Fibroblast of skin of left quadriceps (primary cell): ENCODE data around the gene NUMB.
"Not testable (repeated sequence)": the region's sequence is repeated elsewhere in the genome, so short reads cannot be mapped to it uniquely, and the experiment has no call there.

Experiments used
- DNase-seq, 2 experiments: peaks; one replicate each; pipeline ENCODE4 v3.0.0-alpha.2; 2013; ENCODE audit warnings: low read depth in 2 of 2

NUMB gene

DNA sequence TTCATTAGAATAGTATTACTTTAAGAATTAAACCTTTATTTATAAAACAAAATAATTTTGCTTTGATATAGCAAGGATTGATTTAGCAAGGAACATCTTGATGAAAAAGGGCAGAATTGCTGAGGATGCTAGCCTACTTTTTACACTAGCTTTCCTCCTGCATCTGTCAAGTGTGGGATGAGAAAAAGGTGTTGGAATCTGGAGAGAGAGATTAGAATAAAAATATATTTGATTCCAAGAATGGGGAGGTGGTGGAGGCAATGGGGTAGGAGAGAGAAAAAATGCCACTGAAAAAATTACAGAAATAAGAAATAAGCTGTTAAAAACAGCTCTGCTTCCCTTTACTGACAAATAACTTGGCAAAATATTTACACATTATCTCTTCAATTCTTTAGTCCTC, 98.9 kb downstream of the NUMB start:
- no peak for DNase-seq

DNA sequence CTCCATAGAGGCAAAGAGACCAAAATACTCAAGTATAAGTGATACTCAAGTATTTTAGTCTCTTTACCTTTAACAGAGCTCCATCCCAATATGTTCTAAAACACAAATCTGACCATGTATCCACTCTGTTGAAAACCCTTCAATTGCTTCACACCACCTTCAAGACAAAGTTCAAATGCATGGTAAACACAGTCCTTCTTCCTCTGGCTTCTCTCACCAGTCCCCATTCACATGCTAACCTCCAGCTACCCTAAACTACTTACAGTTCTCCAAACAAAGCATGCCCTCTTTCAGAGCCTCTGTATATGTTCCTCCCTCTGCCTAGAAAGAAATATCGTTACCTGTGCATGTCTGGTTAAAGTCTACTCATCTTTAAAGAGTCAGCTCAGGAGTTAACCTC, 100.2 kb downstream of the NUMB start:
- no peak for DNase-seq

DNA sequence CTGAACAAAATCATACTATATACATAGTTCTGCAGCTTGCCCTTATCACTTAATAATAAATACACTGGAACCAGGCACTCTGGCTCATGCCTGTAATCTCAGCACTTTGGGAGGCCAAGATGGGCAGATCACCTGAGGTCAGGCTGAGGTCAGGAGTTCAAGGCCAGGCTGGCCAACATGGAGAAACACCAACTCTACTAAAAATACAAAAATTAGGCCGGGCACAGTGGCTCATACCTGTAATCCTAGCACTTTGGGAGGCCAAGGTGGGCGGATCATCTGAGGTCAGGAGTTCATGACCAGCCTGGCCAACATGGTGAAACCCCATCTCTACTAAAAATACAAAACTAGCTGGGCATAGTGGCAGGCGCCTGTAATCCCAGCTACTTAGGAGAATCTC, 109.3 kb downstream of the NUMB start:
- not testable (repeated sequence) for DNase-seq

DNA sequence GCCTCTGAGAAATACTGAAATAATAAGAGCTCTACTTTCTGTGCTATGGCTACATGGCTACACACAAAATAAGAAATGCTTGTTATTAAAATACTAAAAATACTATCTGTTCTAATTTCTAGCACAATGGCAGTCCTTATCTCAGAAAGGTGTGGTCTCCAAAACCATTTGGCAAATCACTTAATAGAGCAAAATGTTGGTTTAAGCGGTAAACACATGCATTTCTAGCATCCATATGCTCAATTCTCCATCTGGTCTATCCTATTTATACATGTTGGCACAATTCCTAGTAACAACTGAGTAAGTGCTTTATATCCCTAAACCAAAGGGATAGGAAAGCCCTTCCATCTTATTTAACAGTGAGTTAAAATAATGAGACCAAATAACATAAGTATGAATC, 114.0 kb downstream of the NUMB start:
- DNase-seq: peak; percentile 8

DNA sequence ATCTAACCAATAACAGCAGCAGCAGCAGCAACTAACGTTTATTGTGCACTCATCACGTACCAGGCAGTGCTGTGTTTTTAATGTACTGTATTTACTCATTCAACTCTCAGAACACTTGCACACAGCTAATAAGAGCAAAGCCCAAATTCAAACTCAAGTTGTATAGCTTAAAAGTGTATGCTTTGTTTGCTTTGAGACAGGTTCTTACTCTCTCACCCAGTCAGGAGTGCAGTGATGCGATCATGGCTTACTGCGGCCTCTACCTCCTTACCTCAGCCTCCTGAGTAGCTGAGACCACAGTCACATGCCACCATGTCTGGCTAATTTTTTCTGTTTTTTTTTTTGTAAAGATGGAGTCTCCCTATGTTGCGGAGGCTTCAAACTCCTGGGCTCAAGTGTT, 115.7 kb downstream of the NUMB start:
- DNase-seq: no peak

DNA sequence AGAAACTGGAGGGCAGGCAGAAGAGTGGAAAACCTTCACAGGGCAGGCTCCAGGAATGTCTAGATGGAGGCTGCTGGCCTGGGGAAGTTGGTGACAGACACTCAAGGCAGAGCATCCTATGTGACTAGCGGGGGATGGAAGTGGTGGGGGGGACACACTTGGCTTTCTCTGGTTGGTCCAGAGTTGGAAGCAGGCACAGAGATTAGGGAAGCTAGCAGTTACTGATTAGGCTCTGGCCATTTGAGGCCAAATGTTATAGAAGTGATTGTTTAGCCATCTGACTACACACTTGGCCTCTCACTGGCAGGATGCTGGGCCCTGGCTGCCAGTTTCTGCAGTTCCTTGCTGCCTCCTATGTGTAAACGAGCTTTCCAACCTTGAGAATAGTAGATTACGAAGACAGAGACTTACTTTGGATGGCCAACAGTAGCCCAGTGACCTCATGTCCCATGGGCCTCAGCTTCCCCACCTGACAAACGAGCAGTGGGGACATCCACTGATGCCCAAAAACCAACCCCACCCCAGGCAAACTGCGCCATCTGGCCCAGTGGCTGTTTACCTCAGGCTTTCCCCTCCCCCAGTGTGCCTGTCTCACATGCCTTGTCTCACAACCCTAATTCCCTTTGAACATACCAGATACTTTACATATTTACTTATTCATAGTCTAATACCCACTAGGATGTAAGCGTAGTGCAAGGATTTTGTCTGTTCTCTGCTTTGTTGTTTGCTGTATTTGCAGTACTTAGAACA, 118.3 kb downstream of the NUMB start:
- no peak for DNase-seq

DNA sequence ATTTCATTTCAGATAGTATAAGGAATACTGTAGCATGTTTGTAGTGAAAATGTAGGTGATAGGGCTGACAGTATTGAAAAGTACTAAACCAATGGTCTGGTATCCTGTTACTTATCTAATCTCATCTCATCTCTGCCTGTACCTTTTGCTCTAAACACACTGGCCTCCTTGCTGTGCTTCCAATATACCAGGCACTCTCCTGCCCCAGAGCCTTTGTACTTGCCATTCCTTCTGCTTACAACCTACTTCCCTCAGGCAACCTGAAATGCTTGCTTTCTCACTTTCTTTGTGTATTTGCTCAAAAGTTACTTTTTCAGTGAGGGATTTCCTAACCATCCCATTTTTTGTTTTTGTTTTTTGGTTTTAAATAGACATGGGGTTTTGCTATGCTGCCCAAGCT, 119.1 kb downstream of the NUMB start:
- DNase-seq: no peak

DNA sequence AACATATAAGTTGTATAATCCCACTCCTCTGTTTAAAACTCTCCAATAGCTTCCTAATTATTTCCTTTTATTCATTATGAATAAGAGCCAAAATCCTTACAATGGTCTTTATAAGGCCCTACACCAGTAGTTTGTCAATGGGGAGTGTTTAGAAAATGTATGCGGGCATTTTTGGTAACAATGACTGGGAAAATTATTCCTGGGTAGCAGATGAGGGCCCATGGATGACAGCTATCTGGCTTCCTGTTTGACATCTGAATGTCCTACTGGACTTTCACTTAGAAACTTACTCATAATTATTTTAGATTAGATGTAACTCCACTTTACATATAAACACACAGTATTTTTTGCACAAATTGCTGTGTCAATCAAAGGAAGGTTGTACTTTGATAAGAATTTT, 119.8 kb downstream of the NUMB start:
- no peak for DNase-seq

DNA sequence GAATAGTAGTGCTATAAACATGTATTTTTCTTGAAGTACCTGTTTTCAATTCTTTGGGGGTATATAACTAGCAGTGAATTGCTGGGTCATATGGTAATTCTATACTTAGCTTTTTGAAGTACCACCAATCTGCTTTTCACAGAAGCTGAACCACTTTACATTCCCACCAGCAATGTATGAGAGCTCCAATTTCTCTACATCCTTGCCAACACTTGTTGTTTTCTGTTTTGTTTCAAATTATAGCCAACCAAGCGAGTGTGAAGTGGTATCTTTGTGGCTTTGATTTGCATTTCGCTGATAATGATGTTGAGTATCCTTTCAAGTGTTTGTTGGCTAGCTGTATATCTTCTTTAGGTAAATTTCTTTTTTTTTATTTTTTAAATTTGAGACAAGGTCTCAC, 125.3 kb downstream of the NUMB start:
- no peak for DNase-seq

DNA sequence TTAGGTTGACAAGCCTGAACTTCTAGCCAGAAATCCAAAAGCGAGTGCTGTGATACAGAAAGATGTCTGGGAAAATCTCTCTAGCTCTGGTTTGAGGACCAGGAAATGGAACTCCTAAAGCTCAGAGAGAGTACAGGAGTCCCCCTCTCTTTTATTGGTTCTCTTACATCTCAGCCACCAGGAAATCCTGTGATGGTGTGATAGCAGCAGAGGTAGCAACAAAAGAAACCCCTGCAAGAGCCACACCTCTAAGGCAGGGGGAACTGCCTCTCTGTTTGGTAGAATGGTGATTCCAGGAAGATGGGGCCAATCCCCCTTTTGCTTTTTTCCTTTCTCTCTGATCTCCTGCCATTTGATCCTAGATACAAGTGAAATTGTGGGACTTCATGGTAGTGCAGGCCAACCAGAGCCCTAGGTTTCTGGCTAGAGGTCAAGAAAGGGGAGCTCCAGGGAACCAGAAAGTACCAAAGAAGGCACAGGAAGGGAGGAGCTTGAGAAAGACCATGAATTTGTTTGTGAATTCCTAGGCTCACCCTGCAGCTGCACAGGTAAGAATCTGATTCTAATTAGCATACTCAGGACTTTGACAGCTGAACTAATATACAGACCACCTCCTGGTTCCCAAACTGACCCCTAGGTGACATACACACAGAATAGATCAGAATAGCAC, 132.6 kb downstream of the NUMB start:
- no peak for DNase-seq

DNA sequence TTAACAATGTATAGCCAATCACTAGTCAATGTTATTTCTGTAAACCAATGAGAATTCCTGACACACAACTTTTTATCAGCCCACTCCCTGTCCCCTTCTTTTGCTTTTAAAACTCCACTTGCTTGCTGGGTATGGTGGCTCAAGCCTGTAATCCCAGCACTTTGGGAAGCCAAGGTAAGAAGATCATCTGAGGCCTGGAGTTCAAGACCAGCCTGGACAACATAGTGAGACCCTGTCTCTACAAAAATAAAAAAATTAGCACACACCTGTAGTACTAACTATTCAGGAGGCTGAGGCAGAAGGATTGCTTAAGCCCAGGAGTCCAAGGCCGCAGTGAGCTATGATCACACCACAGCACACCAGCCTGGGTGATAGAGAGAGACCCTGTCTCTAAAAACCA, 133.3 kb downstream of the NUMB start:
- DNase-seq: no peak

DNA sequence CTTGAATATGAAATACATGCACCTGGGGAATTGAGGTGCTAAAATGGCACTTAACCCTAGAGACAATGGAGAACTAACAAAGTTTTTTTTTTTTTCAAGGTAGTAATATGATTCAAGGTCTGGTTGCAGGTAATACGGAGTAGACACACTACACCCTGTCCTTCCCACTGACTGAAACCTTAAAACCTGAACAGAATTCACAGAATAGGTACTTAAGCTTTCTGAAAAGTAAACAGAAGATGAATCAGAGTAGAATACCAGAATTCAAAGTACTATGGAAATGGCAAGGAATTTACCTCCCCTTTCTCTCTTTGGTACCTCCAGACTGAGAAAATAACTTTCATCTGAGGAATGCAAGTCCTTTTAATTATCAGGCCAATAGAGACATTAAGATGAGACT, 133.8 kb downstream of the NUMB start:
- no peak for DNase-seq

DNA sequence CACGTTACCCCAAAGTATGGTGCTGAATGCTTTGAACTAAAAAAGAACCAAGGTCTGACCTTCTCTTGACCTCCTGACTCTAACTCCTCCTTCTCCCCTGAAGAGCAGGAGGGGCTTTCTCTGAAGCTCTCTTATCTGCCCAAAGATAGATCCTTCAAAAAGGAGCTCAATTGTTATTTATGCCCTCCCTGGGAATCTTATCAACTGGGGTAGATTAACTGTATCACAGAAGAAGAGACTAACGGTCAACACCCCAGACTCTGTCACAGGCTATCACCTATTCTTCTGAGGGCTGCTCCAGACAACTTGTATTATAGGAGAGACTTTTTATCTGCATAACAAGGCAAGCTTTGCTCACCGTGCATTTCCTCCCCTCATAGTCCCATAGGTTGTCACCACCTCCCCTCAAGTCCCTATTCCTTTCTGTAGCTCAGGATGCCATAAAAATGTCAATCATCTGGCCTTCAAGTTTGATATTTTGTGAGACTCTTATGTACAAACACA, 134.4 kb downstream of the NUMB start:
- no peak for DNase-seq

DNA sequence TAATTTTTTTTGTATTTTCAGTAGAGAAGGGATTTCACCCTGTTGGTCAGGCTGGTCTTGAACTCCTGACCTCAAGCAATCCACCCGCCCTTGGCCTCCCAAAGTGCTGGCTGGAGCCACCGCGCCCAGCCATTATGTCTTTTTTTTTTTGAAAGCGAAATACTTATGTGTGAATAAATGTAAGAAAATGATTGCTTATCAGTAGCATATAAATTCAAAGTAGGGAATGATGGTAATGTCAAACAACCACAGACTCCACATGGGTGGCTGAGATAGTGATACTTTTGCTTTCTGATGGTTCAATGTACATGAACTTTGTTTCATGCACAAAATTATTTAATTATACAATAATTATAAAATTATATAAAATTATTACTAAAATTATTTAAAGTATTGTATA, 145.2 kb downstream of the NUMB start:
- DNase-seq: no peak

DNA sequence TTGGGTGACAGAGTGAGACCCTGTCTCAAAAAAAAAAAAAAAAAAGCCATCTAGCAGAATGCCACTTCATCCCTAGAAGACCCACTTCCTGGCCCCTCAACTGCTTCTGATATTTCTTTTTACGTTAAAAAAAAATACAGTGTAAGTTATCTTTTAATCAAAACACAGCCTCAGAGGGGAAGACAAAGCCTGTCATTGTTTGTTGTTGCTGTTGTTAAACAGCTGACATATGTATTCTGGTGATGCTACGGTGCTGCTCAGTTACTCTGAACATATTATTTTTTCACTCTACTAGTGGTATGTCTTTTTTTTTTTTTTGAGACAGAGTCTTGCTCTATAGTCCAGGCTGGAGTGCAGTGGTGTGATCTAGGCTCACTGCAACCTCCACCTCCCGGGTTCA, 145.7 kb downstream of the NUMB start:
- DNase-seq: no peak

DNA sequence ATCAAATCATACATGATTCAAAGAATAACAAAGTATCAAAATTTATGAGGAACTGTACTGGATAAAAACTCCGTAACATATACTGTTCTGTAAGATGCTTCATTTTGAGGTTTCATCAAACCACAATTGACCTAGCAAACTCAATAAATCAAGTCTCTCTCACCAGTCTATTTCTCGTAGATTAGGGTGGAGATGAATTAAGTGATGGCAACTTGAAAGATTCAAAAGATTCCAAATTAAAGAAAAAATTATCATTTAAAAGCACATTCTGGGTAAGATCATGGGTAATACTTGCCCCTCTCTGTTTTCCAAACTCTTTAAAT, 146.7 kb downstream of the NUMB start:
- DNase-seq: no peak

DNA sequence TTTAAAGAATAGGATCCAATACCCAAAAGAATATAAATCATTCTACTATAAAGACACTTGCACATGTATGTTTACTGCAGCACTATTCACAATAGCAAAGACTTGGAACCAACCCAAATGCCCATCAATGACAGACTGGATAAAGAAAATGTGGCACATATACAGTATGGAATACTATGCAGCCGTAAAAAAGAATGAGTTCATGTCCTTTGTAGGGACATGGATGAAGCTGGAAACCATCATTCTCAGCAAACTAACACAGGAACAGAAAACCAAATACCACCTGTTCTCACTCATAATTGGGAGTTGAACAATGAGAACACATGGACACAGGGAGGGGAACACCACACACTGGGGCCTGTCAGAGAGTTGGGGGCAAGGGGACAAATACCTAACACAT, 149.1 kb downstream of the NUMB start:
- DNase-seq: not testable (repeated sequence)

DNA sequence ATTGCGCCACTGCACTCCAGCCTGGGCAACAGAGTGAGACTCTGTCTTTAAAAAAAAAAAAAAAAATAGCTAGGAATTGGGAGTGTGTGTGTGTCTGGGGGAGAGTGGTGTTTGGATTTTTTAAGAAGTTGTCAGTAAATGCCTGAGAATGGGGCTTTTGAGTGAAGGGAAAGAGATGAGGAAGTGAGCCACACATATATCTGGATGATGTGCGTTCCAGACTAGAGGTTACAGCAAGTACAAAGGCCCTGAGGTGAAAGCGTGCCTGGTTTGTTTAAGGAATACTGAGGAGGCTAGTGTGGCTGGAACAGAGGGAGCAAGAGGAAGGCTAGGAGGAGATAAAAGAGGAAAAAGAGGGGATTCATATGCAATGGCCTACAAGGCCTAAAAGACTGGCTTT, 151.1 kb downstream of the NUMB start:
- no peak for DNase-seq

DNA sequence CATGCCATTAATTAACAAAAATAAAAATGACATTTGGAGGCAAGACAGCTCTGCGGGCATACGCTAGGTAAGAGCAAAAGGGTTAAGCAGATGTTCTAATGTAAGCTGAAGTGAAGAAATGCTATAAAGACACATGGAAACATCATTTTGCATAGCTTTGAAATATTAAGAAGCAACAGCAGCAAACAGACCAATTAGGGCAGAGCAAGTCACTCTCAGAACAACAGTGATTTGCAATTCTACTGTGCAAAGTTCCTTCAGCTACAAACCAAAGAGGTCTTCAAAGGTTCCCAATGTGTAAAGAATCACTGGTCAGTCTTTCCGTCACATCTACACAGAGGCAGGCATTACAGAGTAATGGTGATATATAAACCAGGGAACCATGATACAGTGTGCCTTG, 152.8 kb downstream of the NUMB start:
- no peak for DNase-seq

DNA sequence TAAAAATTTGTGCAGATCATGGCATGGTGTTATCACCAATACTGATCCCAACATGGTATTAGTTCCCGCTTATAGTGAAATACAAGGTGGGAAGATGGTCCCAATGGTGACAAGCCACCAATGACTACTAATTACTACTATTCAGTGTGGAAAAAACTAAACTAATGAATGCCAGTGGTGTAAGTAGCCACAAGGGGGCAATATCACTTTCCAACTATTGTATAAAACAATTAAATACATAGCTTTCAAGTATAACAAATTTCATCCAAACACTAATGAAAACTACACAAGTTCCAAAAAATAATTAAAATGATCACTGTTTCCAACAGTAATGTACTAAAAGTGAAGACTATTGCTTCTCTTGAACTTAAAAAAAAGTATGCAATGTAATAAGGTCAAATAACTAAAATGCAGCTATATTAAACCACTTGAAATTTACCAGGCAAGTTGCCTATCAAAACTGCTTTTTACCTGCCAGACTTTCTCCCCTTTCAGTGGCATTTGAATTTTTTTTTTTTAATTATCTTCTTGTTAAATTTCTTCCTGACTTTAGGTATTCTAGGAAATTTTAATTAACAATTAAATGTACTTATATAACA, 163.0 kb downstream of the NUMB start:
- DNase-seq: peak in 1 of 2 experiments; percentile 11

DNA sequence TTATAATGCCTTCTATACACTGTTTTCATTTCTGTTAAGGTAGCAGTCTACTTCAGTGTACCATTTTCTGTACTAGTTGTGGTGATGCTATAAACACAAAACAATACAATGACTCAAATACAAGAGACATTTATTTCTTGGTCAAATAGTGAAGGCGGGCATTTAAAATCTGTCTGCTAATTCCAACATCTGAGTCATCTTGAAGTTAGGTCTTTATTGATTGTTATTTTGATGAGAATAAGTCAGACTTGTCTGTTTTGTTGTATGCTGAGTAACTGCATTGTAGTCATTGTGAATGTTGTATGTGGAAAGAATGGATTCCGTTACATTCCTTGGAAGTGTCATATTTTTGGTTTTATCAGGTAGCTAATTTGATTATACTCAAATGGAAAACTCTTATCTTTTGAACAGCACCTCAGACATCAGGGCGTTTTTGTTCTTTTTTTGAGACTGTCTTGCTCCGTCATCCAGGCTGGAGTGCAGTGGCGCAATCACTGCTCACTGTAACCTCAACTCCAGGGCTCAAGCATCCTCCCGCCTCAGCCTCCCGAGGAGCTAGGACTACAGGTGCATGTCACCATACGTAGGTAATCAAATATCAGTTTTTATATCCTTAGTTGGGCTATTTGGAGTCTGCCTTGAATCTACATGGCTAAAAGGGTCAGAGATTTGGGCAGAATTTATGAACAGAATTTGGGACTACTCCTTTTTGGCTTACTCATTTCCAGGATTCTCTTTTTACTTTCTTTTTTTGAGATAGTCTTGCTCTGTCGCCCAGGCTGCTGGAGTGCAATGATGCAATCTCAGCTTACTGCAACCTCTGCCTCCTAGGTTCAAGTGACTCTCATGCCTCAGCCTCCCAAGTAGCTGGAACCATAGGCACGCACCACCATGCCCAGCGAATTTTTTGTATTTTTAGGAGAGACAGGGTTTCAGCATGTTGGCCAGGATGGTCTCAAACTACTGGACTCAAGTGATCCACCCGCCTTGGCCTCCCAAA, 164.3 kb downstream of the NUMB start:
- DNase-seq: no peak

DNA sequence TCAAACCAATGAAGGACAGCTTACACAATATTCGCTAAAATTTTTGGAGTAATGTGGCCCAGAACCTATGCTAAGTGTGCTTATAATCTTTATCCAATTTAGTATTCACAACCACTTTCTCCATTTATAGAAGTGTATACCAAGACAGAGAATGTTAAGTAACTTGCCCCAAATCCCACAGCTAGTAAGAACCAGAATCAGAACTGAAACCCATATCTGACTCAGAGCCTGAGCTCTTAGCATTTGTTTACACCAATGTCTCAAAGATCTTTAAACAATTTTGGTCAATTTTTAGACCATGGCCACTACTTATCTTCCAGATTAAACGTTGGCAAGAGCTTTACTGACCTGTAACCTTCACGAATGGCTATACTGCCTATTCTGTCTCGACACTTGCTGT, 168.1 kb downstream of the NUMB start:
- no peak for DNase-seq
